Measurements from ENCODE around the gene SYPL2.

Gene SYPL2

DNA sequence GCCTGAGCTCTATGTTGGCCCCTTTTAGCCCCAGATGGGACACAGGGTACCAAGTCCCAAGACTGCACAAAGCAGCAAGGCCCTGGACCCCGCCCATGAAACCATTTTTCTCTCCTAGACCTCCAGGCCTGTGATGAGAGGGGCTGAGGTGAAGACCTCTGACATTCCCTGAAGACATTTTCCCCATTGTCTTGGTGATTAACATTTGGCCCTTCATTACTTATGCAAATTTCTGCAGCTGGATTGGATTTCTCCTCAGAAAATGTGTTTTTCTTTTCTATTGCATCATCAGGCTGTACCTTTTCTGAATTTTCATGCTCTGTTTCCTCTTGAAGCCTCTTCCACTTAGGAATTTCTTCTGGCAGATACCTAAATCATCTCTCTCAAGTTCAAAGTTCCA lies 31.9 kb upstream of the SYPL2 start:
- TF ChIP-seq FOXP2 (optimal IDR thresholded peaks at IDR 0.05; ENCODE audit: borderline replicate concordance, extremely low read depth, extremely low read length, insufficient read depth) (no peak), TAF1 (IDR thresholded peaks at IDR 0.05; ENCODE audit: borderline replicate concordance, insufficient read depth, low read length) (no peak), SIN3A (IDR thresholded peaks at IDR 0.05; ENCODE audit: borderline replicate concordance, insufficient read depth, low read length) (no peak), POLR2AphosphoS5 (IDR thresholded peaks at IDR 0.05; ENCODE audit: low read depth, low read length) (no peak)
- TF ChIP-seq, protein P1, sequence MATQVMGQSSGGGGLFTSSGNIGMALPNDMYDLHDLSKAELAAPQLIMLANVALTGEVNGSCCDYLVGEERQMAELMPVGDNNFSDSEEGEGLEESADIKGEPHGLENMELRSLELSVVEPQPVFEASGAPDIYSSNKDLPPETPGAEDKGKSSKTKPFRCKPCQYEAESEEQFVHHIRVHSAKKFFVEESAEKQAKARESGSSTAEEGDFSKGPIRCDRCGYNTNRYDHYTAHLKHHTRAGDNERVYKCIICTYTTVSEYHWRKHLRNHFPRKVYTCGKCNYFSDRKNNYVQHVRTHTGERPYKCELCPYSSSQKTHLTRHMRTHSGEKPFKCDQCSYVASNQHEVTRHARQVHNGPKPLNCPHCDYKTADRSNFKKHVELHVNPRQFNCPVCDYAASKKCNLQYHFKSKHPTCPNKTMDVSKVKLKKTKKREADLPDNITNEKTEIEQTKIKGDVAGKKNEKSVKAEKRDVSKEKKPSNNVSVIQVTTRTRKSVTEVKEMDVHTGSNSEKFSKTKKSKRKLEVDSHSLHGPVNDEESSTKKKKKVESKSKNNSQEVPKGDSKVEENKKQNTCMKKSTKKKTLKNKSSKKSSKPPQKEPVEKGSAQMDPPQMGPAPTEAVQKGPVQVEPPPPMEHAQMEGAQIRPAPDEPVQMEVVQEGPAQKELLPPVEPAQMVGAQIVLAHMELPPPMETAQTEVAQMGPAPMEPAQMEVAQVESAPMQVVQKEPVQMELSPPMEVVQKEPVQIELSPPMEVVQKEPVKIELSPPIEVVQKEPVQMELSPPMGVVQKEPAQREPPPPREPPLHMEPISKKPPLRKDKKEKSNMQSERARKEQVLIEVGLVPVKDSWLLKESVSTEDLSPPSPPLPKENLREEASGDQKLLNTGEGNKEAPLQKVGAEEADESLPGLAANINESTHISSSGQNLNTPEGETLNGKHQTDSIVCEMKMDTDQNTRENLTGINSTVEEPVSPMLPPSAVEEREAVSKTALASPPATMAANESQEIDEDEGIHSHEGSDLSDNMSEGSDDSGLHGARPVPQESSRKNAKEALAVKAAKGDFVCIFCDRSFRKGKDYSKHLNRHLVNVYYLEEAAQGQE (IDR thresholded peaks at IDR 0.05; ENCODE audit: insufficient read depth in 1 of 2, low read depth in 2 of 2, low read length in 2 of 2): no peak

DNA sequence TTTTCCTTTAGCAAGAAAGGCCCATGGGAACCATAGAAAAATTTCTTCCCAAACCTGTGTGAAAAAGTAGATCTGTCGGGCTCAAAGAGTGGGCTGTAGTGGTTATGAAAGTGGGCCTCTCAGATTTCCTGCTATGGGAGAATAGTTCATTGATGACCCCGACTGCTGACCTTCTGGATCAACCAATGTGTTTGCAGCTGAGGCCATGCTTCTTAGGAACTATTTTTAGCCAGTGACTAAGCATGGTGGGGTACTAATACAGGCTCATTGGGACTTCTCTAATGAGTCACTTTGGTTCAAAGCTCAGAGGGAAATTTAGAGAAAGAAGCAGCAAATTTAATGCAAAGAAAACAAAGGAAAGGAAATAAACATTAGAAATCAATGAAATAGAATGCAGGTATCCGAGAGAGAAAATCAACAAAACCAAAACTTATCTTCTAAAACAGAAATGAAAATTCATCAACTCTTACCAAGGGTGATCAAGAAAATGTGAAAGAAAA lies 27.5 kb upstream of the SYPL2 start:
- TF ChIP-seq FOXP2 (optimal IDR thresholded peaks at IDR 0.05; ENCODE audit: borderline replicate concordance, extremely low read depth, extremely low read length, insufficient read depth): no peak
- TF ChIP-seq TAF1 (IDR thresholded peaks at IDR 0.05; ENCODE audit: borderline replicate concordance, insufficient read depth, low read length): peak; percentile 29; the same call in 1 of the 2 replicates

DNA sequence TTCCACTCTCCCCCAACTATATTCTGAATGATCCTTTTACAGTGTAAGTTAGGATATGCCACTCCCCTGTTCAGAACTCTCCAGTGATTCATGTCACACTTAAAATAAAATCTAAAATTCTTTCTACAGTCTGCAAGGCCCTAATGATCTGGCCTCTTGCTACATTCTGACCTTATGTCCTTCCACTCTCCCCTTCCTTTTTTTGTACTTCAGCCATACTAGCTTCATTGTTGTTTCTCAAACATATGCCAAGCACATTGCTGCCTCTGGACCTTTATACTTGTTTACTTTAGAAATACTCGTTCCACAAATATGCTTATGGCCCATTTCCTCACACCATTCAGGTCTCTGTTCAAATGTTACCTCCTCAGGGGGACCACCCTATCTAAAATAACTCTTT lies 25.3 kb upstream of the SYPL2 start:
- TF ChIP-seq, protein P1 (IDR thresholded peaks at IDR 0.05; ENCODE audit: insufficient read depth in 1 of 2, low read depth in 2 of 2, low read length in 2 of 2): no peak
- TF ChIP-seq SIN3A (IDR thresholded peaks at IDR 0.05; ENCODE audit: borderline replicate concordance, insufficient read depth, low read length) (no peak), POLR2AphosphoS5 (IDR thresholded peaks at IDR 0.05; ENCODE audit: low read depth, low read length) (no peak)

DNA sequence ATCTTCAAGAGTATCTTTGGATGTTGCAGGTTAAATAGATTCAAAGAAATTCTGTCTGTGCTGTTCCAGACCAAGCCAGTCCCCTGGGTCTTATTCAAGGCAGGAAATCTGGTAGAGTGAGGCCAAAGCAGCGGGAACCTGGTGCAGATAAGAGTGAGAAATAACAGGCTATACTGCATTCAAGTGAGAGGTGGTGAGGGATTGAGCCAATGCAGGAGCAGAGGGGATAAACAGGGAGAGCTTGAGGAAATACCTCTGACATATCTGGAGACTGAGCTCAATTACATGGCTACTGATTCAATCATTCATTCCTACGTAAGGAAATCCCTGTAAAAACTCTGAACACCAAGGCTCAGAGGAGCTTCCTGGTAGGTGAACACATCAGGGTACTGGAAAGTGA lies 22.9 kb upstream of the SYPL2 start:
- TF ChIP-seq, protein P1 (IDR thresholded peaks at IDR 0.05; ENCODE audit: insufficient read depth in 1 of 2, low read depth in 2 of 2, low read length in 2 of 2): no peak
- TF ChIP-seq TAF1 (IDR thresholded peaks at IDR 0.05; ENCODE audit: borderline replicate concordance, insufficient read depth, low read length) (no peak), SIN3A (IDR thresholded peaks at IDR 0.05; ENCODE audit: borderline replicate concordance, insufficient read depth, low read length) (no peak), FOXP2 (optimal IDR thresholded peaks at IDR 0.05; ENCODE audit: borderline replicate concordance, extremely low read depth, extremely low read length, insufficient read depth) (no peak), POLR2AphosphoS5 (IDR thresholded peaks at IDR 0.05; ENCODE audit: low read depth, low read length) (no peak)

DNA sequence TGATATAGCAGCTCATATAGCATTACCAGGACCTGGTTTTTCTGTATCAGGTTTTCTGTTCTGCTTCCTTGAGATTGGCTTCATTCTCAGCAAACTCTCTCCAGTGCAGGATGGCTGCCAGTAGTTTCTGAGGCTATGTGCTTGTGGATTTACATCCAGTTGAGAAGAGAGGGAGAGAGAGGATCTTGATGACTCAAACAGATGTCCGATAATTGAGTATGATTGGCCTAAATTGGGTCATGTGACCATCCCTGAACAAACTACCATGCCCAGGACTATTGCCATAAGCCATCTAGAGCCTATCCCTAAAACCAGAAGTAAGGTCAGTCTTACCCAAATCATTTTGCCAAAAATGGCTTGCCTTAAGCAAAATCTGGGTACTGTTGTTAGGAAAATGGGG lies 22.0 kb upstream of the SYPL2 start:
- no peak for TF ChIP-seq FOXP2 (optimal IDR thresholded peaks at IDR 0.05; ENCODE audit: borderline replicate concordance, extremely low read depth, extremely low read length, insufficient read depth)

DNA sequence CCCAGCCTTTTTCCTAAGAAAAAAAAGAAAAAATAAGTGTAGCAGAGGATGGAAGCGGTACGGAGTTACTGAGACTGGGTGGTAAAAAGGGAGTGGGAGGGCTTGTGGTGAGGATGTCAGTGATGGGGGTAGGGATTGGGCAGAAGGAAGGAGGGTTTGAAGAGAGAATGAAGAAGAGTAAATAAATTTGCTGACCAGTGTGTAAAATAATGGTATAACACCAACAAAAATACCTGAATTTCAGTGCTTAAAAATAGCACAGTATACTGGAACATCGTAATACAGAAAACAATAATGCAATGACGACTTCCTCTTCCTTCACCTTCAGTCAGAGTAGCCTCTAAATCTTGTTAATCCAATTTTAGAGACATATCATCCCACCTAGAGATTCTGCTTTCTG lies 18.8 kb upstream of the SYPL2 start:
- no peak for TF ChIP-seq TAF1 (IDR thresholded peaks at IDR 0.05; ENCODE audit: borderline replicate concordance, insufficient read depth, low read length)
- TF ChIP-seq SIN3A (IDR thresholded peaks at IDR 0.05; ENCODE audit: borderline replicate concordance, insufficient read depth, low read length): no peak
- TF ChIP-seq FOXP2 (optimal IDR thresholded peaks at IDR 0.05; ENCODE audit: borderline replicate concordance, extremely low read depth, extremely low read length, insufficient read depth): no peak
- TF ChIP-seq POLR2AphosphoS5 (IDR thresholded peaks at IDR 0.05; ENCODE audit: low read depth, low read length): no peak
- TF ChIP-seq, protein P1 (IDR thresholded peaks at IDR 0.05; ENCODE audit: insufficient read depth in 1 of 2, low read depth in 2 of 2, low read length in 2 of 2): no peak
